GM23338 (cell line): Measurements from ENCODE around the gene MELTF. TPM values are rescaled to one million over a fixed set of nuclear protein-coding genes. Genes with fewer than 3 reads are reported as not detected.

Experiments used
- ATAC-seq: fragments of 200-7000 bp; cut with Tn5 transposase; 3 replicates; pipeline ENCODE4 v1.9.1; 2020
- DNase-seq: peaks from one replicate; pipeline ENCODE4 v3.0.0-alpha.2; 2015; ENCODE audit warnings: low spot score
- H2AFZ ChIP-seq: fragments of 200-600 bp; sonication (generic); 2 replicates; pipeline ENCODE4 v1.8.0; 2016; ENCODE audit warnings: antibody characterized with exemption, mild to moderate bottlenecking, moderate library complexity
- H3F3A ChIP-seq: fragments of 200-600 bp; sonication (generic); replicated peaks from 2 replicates; pipeline ENCODE4 v1.8.0; 2017; ENCODE audit warnings: antibody characterized with exemption, mixed run types, low read depth
- H3K27ac ChIP-seq: fragments of 200-600 bp; sonication (generic); 2 replicates; pipeline ENCODE4 v1.6.1; 2016; ENCODE audit warnings: low read depth
- H3K27me3 ChIP-seq: fragments of 200-600 bp; sonication (generic); 2 replicates; pipeline ENCODE4 v1.8.0; 2016; ENCODE audit warnings: mild to moderate bottlenecking, mixed run types, moderate library complexity; ENCODE audit not compliant: insufficient read depth
- H3K36me3 ChIP-seq: fragments of 200-600 bp; sonication (generic); 2 replicates; pipeline ENCODE4 v1.8.0; 2016; ENCODE audit warnings: mild to moderate bottlenecking; ENCODE audit not compliant: insufficient read depth
- H3K4me1 ChIP-seq: fragments of 200-600 bp; sonication (generic); 2 replicates; pipeline ENCODE4 v1.8.0; 2016; ENCODE audit warnings: mild to moderate bottlenecking, moderate library complexity; ENCODE audit not compliant: insufficient read depth
- H3K4me2 ChIP-seq: fragments of 200-600 bp; sonication (generic); 2 replicates; pipeline ENCODE4 v1.7.1; 2017; ENCODE audit warnings: mixed run types
- H3K4me3 ChIP-seq: fragments of 200-600 bp; sonication (generic); 2 replicates; pipeline ENCODE4 v1.6.1; 2016; ENCODE audit warnings: mixed run types
- H3K79me2 ChIP-seq: fragments of 200-600 bp; sonication (generic); replicated peaks from 2 replicates; pipeline ENCODE4 v1.8.0; 2017; ENCODE audit warnings: mild to moderate bottlenecking; ENCODE audit not compliant: insufficient read depth
- H3K9me2 ChIP-seq: fragments of 200-600 bp; sonication (generic); 2 replicates; pipeline ENCODE4 v1.8.0; 2017; ENCODE audit not compliant: insufficient read depth
- H4K20me1 ChIP-seq: fragments of 200-600 bp; sonication (generic); replicated peaks from 2 replicates; pipeline ENCODE4 v1.8.0; 2017; ENCODE audit warnings: mild to moderate bottlenecking; ENCODE audit not compliant: insufficient read depth
- H3K27ac Mint-ChIP-seq: 2 replicates; pipeline ENCODE4 v1.8.0; 2020; ENCODE audit warnings: inconsistent platforms, mild to moderate bottlenecking, moderate library complexity, mixed read lengths
- H3K27me3 Mint-ChIP-seq: 3 replicates; pipeline ENCODE4 v1.8.0; 2022; ENCODE audit warnings: low read depth, mild to moderate bottlenecking, moderate library complexity, mixed read lengths, inconsistent platforms; ENCODE audit not compliant: insufficient read depth, poor library complexity
- H3K36me3 Mint-ChIP-seq: 3 replicates; pipeline ENCODE4 v1.8.0; 2021; ENCODE audit warnings: low read depth, mild to moderate bottlenecking, inconsistent platforms, moderate library complexity, mixed read lengths
- H3K4me1 Mint-ChIP-seq: 3 replicates; pipeline ENCODE4 v1.8.0; 2020; ENCODE audit warnings: mild to moderate bottlenecking, inconsistent platforms, mixed read lengths
- H3K4me3 Mint-ChIP-seq: 3 replicates; pipeline ENCODE4 v1.8.0; 2021; ENCODE audit warnings: moderate library complexity, mild to moderate bottlenecking, inconsistent platforms, mixed read lengths
- H3K9me3 Mint-ChIP-seq: 3 replicates; pipeline ENCODE4 v1.8.0; 2020; ENCODE audit warnings: moderate library complexity, mild to moderate bottlenecking, inconsistent platforms, mixed read lengths
- CREB1 ChIP-seq: fragments of 250-450 bp; sonication (Bioruptor Pico); IDR thresholded peaks from 2 replicates; pipeline ENCODE4 v1.5.0; 2020; ENCODE audit warnings: low read depth, mild to moderate bottlenecking, moderate library complexity
- EZH2 ChIP-seq: fragments of 200-600 bp; sonication (generic); IDR thresholded peaks from one replicate; pipeline ENCODE4 v1.8.0; 2017; ENCODE audit warnings: antibody characterized with exemption, mild to moderate bottlenecking, low read depth; ENCODE audit not compliant: unreplicated experiment
- EZH2phosphoT487 ChIP-seq: fragments of 200-600 bp; sonication (generic); IDR thresholded peaks from one replicate; pipeline ENCODE4 v1.8.1; 2018; ENCODE audit warnings: antibody characterized with exemption; ENCODE audit not compliant: unreplicated experiment
- JUNB ChIP-seq: IDR thresholded peaks from one replicate; pipeline ENCODE4 v1.6.1; 2016; ENCODE audit warnings: antibody characterized with exemption; ENCODE audit not compliant: unreplicated experiment
- NANOG ChIP-seq: IDR thresholded peaks from 2 replicates; pipeline ENCODE4 v1.6.1; 2016; ENCODE audit warnings: antibody characterized with exemption, borderline replicate concordance
- POLR2AphosphoS5 ChIP-seq: IDR thresholded peaks from 2 replicates; pipeline ENCODE4 v1.6.1; 2016; ENCODE audit warnings: antibody characterized with exemption, low read depth
- STAT1 ChIP-seq: IDR thresholded peaks from one replicate; pipeline ENCODE4 v1.6.1; 2016; ENCODE audit warnings: antibody characterized with exemption; ENCODE audit not compliant: unreplicated experiment
- ZNF114 ChIP-seq: fragments of 250-450 bp; sonication (Bioruptor Pico); IDR thresholded peaks from 2 replicates; pipeline ENCODE4 v1.5.0; 2020; ENCODE audit warnings: mild to moderate bottlenecking, moderate library complexity
- ZNF331 ChIP-seq: fragments of 250-450 bp; sonication (Bioruptor Pico); IDR thresholded peaks from 2 replicates; pipeline ENCODE4 v1.5.0; 2020; ENCODE audit warnings: low read depth, mild to moderate bottlenecking, moderate library complexity
- polyA plus RNA-seq: library from polyadenylated mRNA; unstranded; fragments of >200 nt; fragmentation: Nextera tagmentation; extraction: Ambion mirVana; gene quantifications from 2 replicates; pipeline ENCODE4 v1.2.1, GENCODE V29; 2016
- total RNA-seq: library from RNA; depleted of rRNA; stranded (reverse); fragments of >200 nt; shearing (Covaris generic); gene quantifications from 2 replicates; pipeline ENCODE4 v1.2.3, GENCODE V29; 2014
- TF ChIP-seq, protein P1 (sequence below): IDR thresholded peaks from 2 replicates; pipeline ENCODE4 v1.6.1; 2016; ENCODE audit warnings: antibody characterized with exemption
- TF ChIP-seq, protein P2 (sequence below): fragments of 250-450 bp; sonication (Bioruptor Pico); IDR thresholded peaks from 2 replicates; pipeline ENCODE4 v1.5.0; 2020; ENCODE audit warnings: mild to moderate bottlenecking, moderate library complexity
- TF ChIP-seq, protein P3 (sequence below): IDR thresholded peaks from one replicate; pipeline ENCODE4 v1.6.1; 2018; ENCODE audit warnings: antibody characterized with exemption; ENCODE audit not compliant: unreplicated experiment
- TF ChIP-seq, protein P4 (sequence below), 2 experiments: fragments of 200-600 bp in 1 of 2; sonication (generic) in 1 of 2; conservative IDR thresholded peaks; 2 replicates each; pipeline versions ENCODE4 v1.5.1 to v1.6.1; 2016 to 2017; ENCODE audit warnings: antibody characterized with exemption in 2 of 2, low read depth in 2 of 2, mild to moderate bottlenecking in 2 of 2, moderate library complexity in 1 of 2

MELTF gene
- total and polyA plus RNA-seq, 2 experiments from 2014 or later: 1.4 to 5.2 TPM

DNA sequence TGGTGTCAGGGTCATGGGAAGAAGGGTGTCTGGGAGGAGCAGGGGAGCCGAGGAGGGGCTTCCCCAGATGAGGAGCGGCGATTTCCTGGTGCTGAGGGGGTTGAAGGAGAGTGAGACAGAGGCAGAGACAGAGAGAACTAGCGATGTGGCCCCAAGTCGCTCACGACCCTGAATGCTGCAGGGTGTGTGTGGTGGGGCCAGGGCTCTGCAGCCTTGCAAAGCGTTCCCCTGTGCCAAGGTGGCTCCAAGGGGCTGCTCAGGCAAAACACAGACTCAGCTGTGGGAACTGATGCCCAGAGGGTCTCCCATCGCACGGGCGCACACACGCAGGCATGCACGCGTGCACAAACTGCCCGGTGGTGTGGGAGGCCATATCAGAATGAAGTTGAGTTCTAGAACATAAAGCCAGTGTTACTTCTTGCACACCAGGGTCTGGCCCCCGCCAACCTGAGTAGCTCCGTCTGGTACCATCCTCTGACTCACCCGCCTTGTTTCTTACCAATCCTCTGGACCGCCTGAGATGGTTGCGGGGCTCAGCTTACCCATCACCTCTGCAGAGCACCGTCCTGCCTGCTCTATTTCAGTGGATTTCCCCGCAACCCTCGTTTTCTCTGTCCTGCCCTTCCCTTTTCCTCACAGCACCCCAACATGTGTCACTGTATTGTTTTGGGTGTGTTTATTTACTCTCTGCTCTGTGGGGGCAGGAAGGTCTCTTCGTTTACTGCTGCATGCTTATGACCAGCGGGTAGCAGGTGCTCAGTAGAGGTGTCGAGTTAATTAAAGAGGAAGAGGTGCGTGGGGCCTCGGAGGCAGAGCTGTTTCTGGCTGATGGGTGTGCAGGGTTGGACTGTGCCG, 4.5 kb downstream of the MELTF start:
- Histone ChIP-seq H3K79me2 (no peaks in the 10 kb centered on the region), H3K36me3 (no peaks in the 10 kb centered on the region), H3K27ac (no peak overlapping the region), H3K4me2 (no peak overlapping the region), H3K4me3 (no peak overlapping the region), H3F3A (no peaks in the 10 kb centered on the region), H3K4me1 (peaks cover 8% of the 10 kb centered on the region; the same call in 1 of the 2 replicates), H3K9me2 (no peaks in the 10 kb centered on the region), H3K27me3 (peaks cover 17% of the 10 kb centered on the region), H2AFZ (no peak overlapping the region), H4K20me1 (no peaks in the 10 kb centered on the region)
- H3K27me3 Mint-ChIP-seq: peaks cover 39% of the 10 kb centered on the region
- H3K27ac Mint-ChIP-seq: no peak overlapping the region
- H3K4me1 Mint-ChIP-seq: peaks cover 42% of the 10 kb centered on the region
- no peaks in the 10 kb centered on the region; the same call in 2 of the 3 replicates for H3K9me3 Mint-ChIP-seq
- no peak for DNase-seq
- TF ChIP-seq EZH2phosphoT487 (no peak), ZNF331 (CRISPR knock-in tag) (no peak), ZNF114 (no peak), CREB1 (CRISPR knock-in tag) (no peak), EZH2 (no peak), STAT1 (no peak), JUNB (no peak), NANOG (no peak), POLR2AphosphoS5 (no peak)
- TF ChIP-seq, protein P1, sequence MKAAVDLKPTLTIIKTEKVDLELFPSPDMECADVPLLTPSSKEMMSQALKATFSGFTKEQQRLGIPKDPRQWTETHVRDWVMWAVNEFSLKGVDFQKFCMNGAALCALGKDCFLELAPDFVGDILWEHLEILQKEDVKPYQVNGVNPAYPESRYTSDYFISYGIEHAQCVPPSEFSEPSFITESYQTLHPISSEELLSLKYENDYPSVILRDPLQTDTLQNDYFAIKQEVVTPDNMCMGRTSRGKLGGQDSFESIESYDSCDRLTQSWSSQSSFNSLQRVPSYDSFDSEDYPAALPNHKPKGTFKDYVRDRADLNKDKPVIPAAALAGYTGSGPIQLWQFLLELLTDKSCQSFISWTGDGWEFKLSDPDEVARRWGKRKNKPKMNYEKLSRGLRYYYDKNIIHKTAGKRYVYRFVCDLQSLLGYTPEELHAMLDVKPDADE: no peak
- TF ChIP-seq, protein P2, sequence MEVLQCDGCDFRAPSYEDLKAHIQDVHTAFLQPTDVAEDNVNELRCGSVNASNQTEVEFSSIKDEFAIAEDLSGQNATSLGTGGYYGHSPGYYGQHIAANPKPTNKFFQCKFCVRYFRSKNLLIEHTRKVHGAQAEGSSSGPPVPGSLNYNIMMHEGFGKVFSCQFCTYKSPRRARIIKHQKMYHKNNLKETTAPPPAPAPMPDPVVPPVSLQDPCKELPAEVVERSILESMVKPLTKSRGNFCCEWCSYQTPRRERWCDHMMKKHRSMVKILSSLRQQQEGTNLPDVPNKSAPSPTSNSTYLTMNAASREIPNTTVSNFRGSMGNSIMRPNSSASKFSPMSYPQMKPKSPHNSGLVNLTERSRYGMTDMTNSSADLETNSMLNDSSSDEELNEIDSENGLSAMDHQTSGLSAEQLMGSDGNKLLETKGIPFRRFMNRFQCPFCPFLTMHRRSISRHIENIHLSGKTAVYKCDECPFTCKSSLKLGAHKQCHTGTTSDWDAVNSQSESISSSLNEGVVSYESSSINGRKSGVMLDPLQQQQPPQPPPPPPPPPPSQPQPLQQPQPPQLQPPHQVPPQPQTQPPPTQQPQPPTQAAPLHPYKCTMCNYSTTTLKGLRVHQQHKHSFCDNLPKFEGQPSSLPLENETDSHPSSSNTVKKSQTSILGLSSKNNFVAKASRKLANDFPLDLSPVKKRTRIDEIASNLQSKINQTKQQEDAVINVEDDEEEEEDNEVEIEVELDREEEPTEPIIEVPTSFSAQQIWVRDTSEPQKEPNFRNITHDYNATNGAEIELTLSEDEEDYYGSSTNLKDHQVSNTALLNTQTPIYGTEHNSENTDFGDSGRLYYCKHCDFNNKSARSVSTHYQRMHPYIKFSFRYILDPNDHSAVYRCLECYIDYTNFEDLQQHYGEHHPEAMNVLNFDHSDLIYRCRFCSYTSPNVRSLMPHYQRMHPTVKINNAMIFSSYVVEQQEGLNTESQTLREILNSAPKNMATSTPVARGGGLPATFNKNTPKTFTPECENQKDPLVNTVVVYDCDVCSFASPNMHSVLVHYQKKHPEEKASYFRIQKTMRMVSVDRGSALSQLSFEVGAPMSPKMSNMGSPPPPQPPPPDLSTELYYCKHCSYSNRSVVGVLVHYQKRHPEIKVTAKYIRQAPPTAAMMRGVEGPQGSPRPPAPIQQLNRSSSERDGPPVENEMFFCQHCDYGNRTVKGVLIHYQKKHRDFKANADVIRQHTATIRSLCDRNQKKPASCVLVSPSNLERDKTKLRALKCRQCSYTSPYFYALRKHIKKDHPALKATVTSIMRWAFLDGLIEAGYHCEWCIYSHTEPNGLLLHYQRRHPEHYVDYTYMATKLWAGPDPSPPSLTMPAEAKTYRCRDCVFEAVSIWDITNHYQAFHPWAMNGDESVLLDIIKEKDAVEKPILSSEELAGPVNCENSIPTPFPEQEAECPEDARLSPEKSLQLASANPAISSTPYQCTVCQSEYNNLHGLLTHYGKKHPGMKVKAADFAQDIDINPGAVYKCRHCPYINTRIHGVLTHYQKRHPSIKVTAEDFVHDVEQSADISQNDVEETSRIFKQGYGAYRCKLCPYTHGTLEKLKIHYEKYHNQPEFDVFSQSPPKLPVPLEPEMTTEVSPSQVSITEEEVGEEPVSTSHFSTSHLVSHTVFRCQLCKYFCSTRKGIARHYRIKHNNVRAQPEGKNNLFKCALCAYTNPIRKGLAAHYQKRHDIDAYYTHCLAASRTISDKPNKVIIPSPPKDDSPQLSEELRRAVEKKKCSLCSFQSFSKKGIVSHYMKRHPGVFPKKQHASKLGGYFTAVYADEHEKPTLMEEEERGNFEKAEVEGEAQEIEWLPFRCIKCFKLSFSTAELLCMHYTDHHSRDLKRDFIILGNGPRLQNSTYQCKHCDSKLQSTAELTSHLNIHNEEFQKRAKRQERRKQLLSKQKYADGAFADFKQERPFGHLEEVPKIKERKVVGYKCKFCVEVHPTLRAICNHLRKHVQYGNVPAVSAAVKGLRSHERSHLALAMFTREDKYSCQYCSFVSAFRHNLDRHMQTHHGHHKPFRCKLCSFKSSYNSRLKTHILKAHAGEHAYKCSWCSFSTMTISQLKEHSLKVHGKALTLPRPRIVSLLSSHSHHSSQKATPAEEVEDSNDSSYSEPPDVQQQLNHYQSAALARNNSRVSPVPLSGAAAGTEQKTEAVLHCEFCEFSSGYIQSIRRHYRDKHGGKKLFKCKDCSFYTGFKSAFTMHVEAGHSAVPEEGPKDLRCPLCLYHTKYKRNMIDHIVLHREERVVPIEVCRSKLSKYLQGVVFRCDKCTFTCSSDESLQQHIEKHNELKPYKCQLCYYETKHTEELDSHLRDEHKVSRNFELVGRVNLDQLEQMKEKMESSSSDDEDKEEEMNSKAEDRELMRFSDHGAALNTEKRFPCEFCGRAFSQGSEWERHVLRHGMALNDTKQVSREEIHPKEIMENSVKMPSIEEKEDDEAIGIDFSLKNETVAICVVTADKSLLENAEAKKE (CRISPR knock-in tag): no peak
- TF ChIP-seq, protein P3, sequence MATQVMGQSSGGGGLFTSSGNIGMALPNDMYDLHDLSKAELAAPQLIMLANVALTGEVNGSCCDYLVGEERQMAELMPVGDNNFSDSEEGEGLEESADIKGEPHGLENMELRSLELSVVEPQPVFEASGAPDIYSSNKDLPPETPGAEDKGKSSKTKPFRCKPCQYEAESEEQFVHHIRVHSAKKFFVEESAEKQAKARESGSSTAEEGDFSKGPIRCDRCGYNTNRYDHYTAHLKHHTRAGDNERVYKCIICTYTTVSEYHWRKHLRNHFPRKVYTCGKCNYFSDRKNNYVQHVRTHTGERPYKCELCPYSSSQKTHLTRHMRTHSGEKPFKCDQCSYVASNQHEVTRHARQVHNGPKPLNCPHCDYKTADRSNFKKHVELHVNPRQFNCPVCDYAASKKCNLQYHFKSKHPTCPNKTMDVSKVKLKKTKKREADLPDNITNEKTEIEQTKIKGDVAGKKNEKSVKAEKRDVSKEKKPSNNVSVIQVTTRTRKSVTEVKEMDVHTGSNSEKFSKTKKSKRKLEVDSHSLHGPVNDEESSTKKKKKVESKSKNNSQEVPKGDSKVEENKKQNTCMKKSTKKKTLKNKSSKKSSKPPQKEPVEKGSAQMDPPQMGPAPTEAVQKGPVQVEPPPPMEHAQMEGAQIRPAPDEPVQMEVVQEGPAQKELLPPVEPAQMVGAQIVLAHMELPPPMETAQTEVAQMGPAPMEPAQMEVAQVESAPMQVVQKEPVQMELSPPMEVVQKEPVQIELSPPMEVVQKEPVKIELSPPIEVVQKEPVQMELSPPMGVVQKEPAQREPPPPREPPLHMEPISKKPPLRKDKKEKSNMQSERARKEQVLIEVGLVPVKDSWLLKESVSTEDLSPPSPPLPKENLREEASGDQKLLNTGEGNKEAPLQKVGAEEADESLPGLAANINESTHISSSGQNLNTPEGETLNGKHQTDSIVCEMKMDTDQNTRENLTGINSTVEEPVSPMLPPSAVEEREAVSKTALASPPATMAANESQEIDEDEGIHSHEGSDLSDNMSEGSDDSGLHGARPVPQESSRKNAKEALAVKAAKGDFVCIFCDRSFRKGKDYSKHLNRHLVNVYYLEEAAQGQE: no peak
- TF ChIP-seq, protein P4, sequence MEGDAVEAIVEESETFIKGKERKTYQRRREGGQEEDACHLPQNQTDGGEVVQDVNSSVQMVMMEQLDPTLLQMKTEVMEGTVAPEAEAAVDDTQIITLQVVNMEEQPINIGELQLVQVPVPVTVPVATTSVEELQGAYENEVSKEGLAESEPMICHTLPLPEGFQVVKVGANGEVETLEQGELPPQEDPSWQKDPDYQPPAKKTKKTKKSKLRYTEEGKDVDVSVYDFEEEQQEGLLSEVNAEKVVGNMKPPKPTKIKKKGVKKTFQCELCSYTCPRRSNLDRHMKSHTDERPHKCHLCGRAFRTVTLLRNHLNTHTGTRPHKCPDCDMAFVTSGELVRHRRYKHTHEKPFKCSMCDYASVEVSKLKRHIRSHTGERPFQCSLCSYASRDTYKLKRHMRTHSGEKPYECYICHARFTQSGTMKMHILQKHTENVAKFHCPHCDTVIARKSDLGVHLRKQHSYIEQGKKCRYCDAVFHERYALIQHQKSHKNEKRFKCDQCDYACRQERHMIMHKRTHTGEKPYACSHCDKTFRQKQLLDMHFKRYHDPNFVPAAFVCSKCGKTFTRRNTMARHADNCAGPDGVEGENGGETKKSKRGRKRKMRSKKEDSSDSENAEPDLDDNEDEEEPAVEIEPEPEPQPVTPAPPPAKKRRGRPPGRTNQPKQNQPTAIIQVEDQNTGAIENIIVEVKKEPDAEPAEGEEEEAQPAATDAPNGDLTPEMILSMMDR (conservative IDR thresholded peaks at IDR 0.05; ENCODE audit: low read depth in 2 of 2): no peak
- no peak for ATAC-seq
- no peaks in the 10 kb centered on the region for H3K36me3 Mint-ChIP-seq
- no peak overlapping the region; the same call in 2 of the 3 replicates for H3K4me3 Mint-ChIP-seq
